H1 (cell line): ENCODE measurements around the gene ENSA. TPM values are rescaled to one million over a fixed set of nuclear protein-coding genes. Genes with fewer than 3 reads are reported as not detected.

Experiments used
- ASH2L ChIP-seq: fragments of 200-600, 300-600 bp; sonication (generic); IDR thresholded peaks from one replicate; pipeline ENCODE4 v1.7.1; 2017; ENCODE audit warnings: low read length
- BACH1 ChIP-seq: IDR thresholded peaks from 2 replicates; pipeline ENCODE4 v1.6.1; 2012; ENCODE audit warnings: low read length, improper control_type of control experiment
- BCL11A ChIP-seq, 2 experiments: IDR thresholded peaks; one replicate each; pipeline ENCODE4 v1.6.1; 2011; ENCODE audit warnings: low read depth in 2 of 2, low read length in 2 of 2, mild to moderate bottlenecking in 2 of 2
- BRCA1 ChIP-seq: IDR thresholded peaks from 2 replicates; pipeline ENCODE4 v1.6.1; 2012; ENCODE audit warnings: low read depth, low read length, improper control_type of control experiment
- CEBPB ChIP-seq: IDR thresholded peaks from 2 replicates; pipeline ENCODE4 v1.6.1; 2012; ENCODE audit warnings: low read depth, low read length
- CTBP2 ChIP-seq: IDR thresholded peaks from 2 replicates; pipeline ENCODE4 v1.7.0; 2011; ENCODE audit warnings: borderline replicate concordance, mild to moderate bottlenecking, moderate library complexity, mixed read lengths, low read length; ENCODE audit not compliant: insufficient read depth, insufficient read length
- CTCF ChIP-seq, 3 experiments: IDR thresholded peaks; 1 replicate in 2 of 3; 2 replicates in 1 of 3; pipeline versions ENCODE4 v1.5.1 to v1.6.1; 2011; ENCODE audit warnings: low read length in 3 of 3, mild to moderate bottlenecking in 3 of 3, inconsistent platforms in 2 of 3, low read depth in 1 of 3, moderate library complexity in 1 of 3; ENCODE audit not compliant: insufficient read depth in 1 of 3; ENCODE audit errors: control extremely low read depth in 1 of 3
- FOSL1 ChIP-seq: IDR thresholded peaks from 2 replicates; pipeline ENCODE4 v1.6.1; 2011; ENCODE audit warnings: mild to moderate bottlenecking, low read depth, low read length, moderate library complexity; ENCODE audit not compliant: insufficient read depth
- GTF2F1 ChIP-seq: IDR thresholded peaks from 2 replicates; pipeline ENCODE4 v1.6.1; 2012; ENCODE audit warnings: low read depth, low read length, improper control_type of control experiment, borderline replicate concordance
- JUN ChIP-seq: IDR thresholded peaks from 2 replicates; pipeline ENCODE4 v1.6.1; 2011; ENCODE audit warnings: low read depth, mild to moderate bottlenecking, improper control_type of control experiment, low read length
- KDM1A ChIP-seq: fragments of 200-600, 300-600 bp; sonication (generic); IDR thresholded peaks from 2 replicates; pipeline ENCODE4 v1.7.1; 2016; ENCODE audit warnings: mild to moderate bottlenecking, low read length, borderline replicate concordance
- KDM4A ChIP-seq: IDR thresholded peaks from one replicate; pipeline ENCODE4 v1.7.1; 2012; ENCODE audit warnings: low read depth, mild to moderate bottlenecking, moderate library complexity, low read length, inconsistent platforms; ENCODE audit not compliant: severe bottlenecking
- NANOG ChIP-seq: IDR thresholded peaks from 2 replicates; pipeline ENCODE4 v1.6.1; 2011; ENCODE audit warnings: low read length, low read depth, mild to moderate bottlenecking, inconsistent platforms; ENCODE audit not compliant: insufficient read depth, poor library complexity, severe bottlenecking
- PHF8 ChIP-seq: fragments of 200-600 bp; sonication (generic); conservative IDR thresholded peaks from 2 replicates; pipeline ENCODE4 v1.7.1; 2012; ENCODE audit warnings: low read depth, mild to moderate bottlenecking, inconsistent platforms, low read length, moderate library complexity
- RAD21 ChIP-seq, 2 experiments: IDR thresholded peaks in 1 of 2; conservative IDR thresholded peaks in 1 of 2; 2 replicates each; pipeline ENCODE4 v1.6.1; 2011; ENCODE audit warnings: low read depth in 2 of 2, low read length in 2 of 2, improper control_type of control experiment in 1 of 2, inconsistent platforms in 1 of 2, mild to moderate bottlenecking in 1 of 2, moderate library complexity in 1 of 2
- RXRA ChIP-seq: IDR thresholded peaks from 2 replicates; pipeline ENCODE4 v1.6.1; 2011; ENCODE audit warnings: low read depth, mild to moderate bottlenecking, low read length, moderate library complexity; ENCODE audit not compliant: insufficient read depth
- SIRT6 ChIP-seq: IDR thresholded peaks from one replicate; pipeline ENCODE4 v1.7.1; 2012; ENCODE audit warnings: low read length, inconsistent platforms
- SIX5 ChIP-seq: IDR thresholded peaks from 2 replicates; pipeline ENCODE4 v1.6.1; 2011; ENCODE audit warnings: mild to moderate bottlenecking, low read depth, low read length
- SRF ChIP-seq: IDR thresholded peaks from 2 replicates; pipeline ENCODE4 v1.6.1; 2011; ENCODE audit warnings: mild to moderate bottlenecking, low read depth, low read length, moderate library complexity
- TBP ChIP-seq: IDR thresholded peaks from 2 replicates; pipeline ENCODE4 v1.6.1; 2011; ENCODE audit warnings: low read depth, low read length, improper control_type of control experiment
- YY1 ChIP-seq: IDR thresholded peaks from 2 replicates; pipeline ENCODE4 v1.6.1; 2011; ENCODE audit warnings: low read depth, mild to moderate bottlenecking, low read length
- polyA plus RNA-seq, 7 experiments: library from polyadenylated mRNA; depleted of rRNA in 3 of 7; stranded (reverse) in 5 of 7; unstranded in 2 of 7; fragments of >200 nt in 5 of 7; fragments of 200-250 nt in 2 of 7; gene quantifications; 1 replicate in 5 of 7; 2 replicates in 1 of 7; 4 replicates in 1 of 7; pipeline versions ENCODE4 v1.2.1 to v1.2.3, GENCODE V29; 2011 to 2013; ENCODE audit warnings: missing spikeins in 2 of 7, mixed read lengths in 2 of 7
- total RNA-seq: library from RNA; stranded (reverse); fragmentation: NEBNext Ultra II Directional; extraction: Animal tissue kit (Norgen Biotek cat#: 25700); gene quantifications from 2 replicates; pipeline ENCODE4 v1.2.1, GENCODE V29; 2021

The ENSA gene
- total and polyA plus RNA-seq, 2 of the 8 experiments (the other 6 are each of a cell fraction or from before 2014, with no cell fraction given) = 48.2 to 229 TPM

- TF ChIP-seq CTBP2 = no peak
- no peak for TF ChIP-seq CTCF (IDR thresholded peaks at IDR 0.05; ENCODE audit: control extremely low read depth in 1 of 3, insufficient read depth in 1 of 3, low read depth in 1 of 3, low read length in 3 of 3)
- TF ChIP-seq RXRA = no peak
- TF ChIP-seq YY1 = 0 out of 2 replicates have a peak, but pooled peaks have one; percentile 18
- no peak for TF ChIP-seq NANOG
- TF ChIP-seq PHF8 = no peak; the same call in 1 of the 2 replicates
- TF ChIP-seq JUN = no peak
- TF ChIP-seq KDM4A = no peak
- no peak for TF ChIP-seq BRCA1
- 0 out of 2 replicates have a peak, but pooled peaks have one; percentile 4 for TF ChIP-seq SRF
- no peak for TF ChIP-seq SIRT6
- no peak for TF ChIP-seq BCL11A (IDR thresholded peaks at IDR 0.05; ENCODE audit: low read depth in 2 of 2, low read length in 2 of 2)
- TF ChIP-seq KDM1A = no peak
- TF ChIP-seq RAD21 (IDR thresholded peaks at IDR 0.05 in 1 of 2, conservative IDR thresholded peaks at IDR 0.05 in 1 of 2; ENCODE audit: low read depth in 2 of 2, low read length in 2 of 2) = no peak
- no peak for TF ChIP-seq SIX5
- no peak for TF ChIP-seq CEBPB
- TF ChIP-seq TBP = no peak
- TF ChIP-seq FOSL1 = no peak
- peak; percentile 82 for TF ChIP-seq ASH2L
- 0 out of 2 replicates have a peak, but pooled peaks have one; percentile 11 for TF ChIP-seq GTF2F1
- TF ChIP-seq BACH1 = no peak
Measured at GRCh38 chr1:150578272-150579109, 50.9 kb downstream of the ENSA start (continued).
